Fibroblast of mammary gland (primary cell): Measurements from ENCODE around the gene XK.

Experiments used
- DNase-seq: peaks from one replicate; pipeline ENCODE4 v3.0.0-alpha.2; 2010; ENCODE audit warnings: low read depth
- H3K4me3 ChIP-seq: 2 replicates; pipeline ENCODE4 v1.5.1; 2011; ENCODE audit warnings: low read depth, mild to moderate bottlenecking, low read length, moderate library complexity; ENCODE audit not compliant: control insufficient read depth
- CTCF ChIP-seq: conservative IDR thresholded peaks from 2 replicates; pipeline ENCODE4 v1.5.1; 2011; ENCODE audit warnings: low read depth, low read length, inconsistent platforms; ENCODE audit not compliant: control insufficient read depth, insufficient read depth

XK gene

GRCh38 chrX:37690119-37690518 lies 4.5 kb downstream of the XK start:
- no peak for DNase-seq
- H3K4me3 ChIP-seq = no peak overlapping the region
- TF ChIP-seq CTCF = no peak

GRCh38 chrX:37692918-37693317 lies 7.3 kb downstream of the XK start:
- no peak for DNase-seq
- H3K4me3 ChIP-seq = no peak overlapping the region
- TF ChIP-seq CTCF = no peak

GRCh38 chrX:37697169-37697760 lies 11.7 kb downstream of the XK start:
- H3K4me3 ChIP-seq = no peak overlapping the region
- no peak for TF ChIP-seq CTCF
- no peak for DNase-seq

GRCh38 chrX:37701588-37701987 lies 16.0 kb downstream of the XK start:
- no peak for TF ChIP-seq CTCF
- H3K4me3 ChIP-seq = no peak overlapping the region
- DNase-seq = no peak

- no peak overlapping the region for H3K4me3 ChIP-seq
- no peak for TF ChIP-seq CTCF
- no peak for DNase-seq
Measured at GRCh38 chrX:37711991-37712390, 26.4 kb downstream of the XK start.

GRCh38 chrX:37712458-37712857 lies 26.9 kb downstream of the XK start:
- no peak for TF ChIP-seq CTCF
- no peak for DNase-seq

GRCh38 chrX:37714479-37714878 lies 28.9 kb downstream of the XK start:
- no peak for TF ChIP-seq CTCF
- no peak for DNase-seq
- no peak overlapping the region for H3K4me3 ChIP-seq

More at GRCh38 chrX:37712458-37712857, 26.9 kb downstream of the XK start:
- H3K4me3 ChIP-seq = no peak overlapping the region
